HG03342 (cell line): ENCODE data around the gene NCOA3.

Source experiments
- ATAC-seq: cut with Tn5 transposase; IDR thresholded peaks from one replicate; pipeline ENCODE4 v1.9.1; 2021; ENCODE audit warnings: mild to moderate bottlenecking, moderate library complexity; ENCODE audit not compliant: unreplicated experiment

NCOA3 gene

DNA sequence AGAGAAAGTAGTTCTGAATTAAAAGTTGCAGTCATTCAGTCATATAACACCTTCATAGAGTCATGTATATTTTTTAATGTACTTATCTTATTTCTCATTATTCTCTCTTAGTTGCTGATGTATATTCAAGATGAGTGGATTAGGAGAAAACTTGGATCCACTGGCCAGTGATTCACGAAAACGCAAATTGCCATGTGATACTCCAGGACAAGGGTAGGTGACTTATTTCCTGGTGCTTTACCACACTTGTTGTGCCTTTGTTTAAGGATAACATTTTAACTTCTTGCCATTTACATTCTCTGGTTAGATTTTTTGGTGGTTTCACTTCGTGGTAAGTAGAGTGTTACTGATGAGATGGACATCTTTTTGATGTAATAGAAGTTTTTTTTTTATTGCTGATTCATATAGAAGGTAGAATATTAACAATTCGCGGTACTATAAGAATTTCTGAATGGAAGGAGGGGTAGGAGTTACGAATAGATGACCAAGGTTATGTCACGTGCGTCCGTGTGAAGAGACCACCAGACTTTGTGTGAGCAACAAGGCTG lies 120.5 kb downstream of the NCOA3 start:
- no peak for ATAC-seq

DNA sequence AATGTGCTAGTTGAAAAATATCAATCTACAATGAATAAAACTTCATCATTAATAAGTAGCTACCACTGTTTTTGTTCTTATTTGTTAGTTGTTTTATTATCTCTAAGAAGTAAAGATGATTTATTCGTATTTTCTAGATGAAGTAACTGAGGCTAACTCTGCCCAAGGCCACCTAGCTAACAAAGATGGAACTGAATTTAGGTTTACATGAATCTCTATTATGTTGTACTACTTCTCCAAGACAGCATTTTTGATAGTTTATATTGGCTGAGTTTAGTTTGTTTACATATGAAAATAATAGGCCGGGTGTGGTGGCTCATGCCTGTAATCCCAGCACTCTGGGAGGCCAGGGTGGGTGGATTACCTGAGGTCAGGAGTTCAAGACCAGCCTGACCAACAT lies 121.5 kb downstream of the NCOA3 start:
- ATAC-seq: no peak

DNA sequence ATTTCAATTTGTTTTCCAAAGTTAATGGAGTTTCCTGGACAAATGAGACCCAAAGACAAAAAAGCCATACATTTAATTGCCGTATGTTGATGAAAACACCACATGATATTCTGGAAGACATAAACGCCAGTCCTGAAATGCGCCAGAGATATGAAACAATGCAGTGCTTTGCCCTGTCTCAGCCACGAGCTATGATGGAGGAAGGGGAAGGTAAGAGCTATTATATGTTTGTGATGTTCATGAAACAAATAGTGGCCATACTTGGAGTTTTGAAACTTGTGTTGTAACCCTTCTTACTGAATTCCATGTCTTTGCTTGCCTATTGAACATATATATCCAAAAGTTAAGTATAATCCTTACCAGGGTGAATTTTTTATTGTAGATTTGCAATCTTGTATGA lies 125.9 kb downstream of the NCOA3 start:
- no peak for ATAC-seq

DNA sequence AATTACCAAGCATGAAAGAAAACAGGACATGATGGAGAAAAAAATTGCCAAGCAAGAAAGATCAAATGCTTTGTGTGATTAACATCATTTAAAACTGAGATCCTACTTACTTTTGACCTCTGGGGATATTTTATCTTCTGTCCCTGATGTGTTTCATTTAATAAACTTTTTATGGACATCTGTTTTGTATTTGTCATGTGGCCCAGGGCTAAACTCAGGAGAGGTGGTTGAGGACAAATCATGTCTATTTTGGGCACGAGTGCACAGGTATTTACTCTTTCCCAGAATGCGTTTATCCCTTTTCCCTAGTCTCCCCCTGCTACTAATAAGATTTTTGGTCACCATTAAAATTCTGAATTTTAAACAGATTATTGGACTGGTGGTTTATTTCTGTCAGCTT lies 128.2 kb downstream of the NCOA3 start:
- ATAC-seq: no peak

DNA sequence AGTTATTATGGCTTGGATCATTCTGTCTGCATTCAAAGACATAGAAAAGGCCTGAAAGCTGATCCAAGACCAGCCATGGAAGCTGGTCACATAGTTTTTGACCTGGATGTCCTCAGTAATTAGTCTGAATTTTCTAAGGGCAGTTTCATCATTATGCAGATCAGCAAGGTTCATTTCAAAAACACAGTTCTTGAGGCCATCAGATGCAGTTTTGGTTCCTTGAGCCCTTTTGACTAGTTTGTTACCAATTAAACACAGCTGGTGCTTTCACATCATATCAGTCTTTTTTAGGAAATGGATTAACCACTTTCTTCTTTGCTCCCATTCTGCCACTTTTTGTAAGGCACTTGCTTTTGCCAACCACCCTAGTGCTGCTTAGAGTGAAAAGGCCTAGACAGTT lies 129.4 kb downstream of the NCOA3 start:
- ATAC-seq: no peak

DNA sequence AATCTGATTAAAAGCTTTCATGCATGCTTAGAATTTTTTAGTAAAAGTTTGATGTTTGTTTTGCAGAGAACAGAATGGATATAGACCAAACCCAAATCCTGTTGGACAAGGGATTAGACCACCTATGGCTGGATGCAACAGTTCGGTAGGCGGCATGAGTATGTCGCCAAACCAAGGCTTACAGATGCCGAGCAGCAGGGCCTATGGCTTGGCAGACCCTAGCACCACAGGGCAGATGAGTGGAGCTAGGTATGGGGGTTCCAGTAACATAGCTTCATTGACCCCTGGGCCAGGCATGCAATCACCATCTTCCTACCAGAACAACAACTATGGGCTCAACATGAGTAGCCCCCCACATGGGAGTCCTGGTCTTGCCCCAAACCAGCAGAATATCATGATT lies 133.6 kb downstream of the NCOA3 start:
- ATAC-seq: no peak

DNA sequence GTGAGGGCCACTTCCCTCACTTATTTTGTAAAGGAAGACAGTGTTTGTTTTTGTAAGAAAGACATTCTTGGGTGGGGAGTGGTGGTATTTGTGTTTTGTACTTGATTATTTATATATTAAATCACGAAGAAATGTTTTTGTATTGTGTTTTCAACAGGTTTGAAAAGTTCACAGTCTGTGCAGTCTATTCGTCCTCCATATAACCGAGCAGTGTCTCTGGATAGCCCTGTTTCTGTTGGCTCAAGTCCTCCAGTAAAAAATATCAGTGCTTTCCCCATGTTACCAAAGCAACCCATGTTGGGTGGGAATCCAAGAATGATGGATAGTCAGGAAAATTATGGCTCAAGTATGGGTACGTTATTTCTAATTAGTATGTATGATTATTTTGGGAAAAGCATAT lies 137.2 kb downstream of the NCOA3 start:
- no peak for ATAC-seq

DNA sequence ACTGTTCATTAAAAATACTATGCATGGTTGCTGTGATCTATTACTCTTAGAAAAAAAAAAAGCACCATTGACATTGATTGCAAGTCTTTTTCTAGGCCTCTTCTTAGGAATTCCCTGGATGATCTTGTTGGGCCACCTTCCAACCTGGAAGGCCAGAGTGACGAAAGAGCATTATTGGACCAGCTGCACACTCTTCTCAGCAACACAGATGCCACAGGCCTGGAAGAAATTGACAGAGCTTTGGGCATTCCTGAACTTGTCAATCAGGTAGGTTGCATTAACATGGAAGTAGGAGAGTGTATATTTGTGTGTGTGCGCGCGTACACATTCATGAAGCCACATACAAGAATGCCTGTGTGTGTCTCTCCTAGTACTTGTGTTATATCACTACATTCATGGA lies 140.4 kb downstream of the NCOA3 start:
- ATAC-seq: no peak

DNA sequence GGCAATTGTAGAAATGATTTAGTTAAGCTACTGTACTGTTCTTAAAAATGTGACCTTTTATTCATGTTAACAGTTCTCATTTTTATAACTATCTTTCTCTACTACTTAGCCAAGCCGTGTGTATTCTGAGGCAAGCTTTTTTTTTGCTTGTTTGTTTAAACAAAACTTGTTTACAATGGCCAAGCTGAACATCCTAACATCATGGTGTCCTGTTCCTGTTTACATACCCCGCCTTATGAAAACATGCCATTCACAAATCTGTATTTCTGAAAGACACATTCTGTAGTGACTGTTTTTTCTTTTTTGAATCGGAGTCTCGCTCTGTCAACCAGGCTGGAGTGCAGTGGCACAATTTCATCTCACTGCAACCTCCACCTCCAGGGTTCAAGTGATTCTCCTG lies 140.9 kb downstream of the NCOA3 start:
- ATAC-seq: no peak

DNA sequence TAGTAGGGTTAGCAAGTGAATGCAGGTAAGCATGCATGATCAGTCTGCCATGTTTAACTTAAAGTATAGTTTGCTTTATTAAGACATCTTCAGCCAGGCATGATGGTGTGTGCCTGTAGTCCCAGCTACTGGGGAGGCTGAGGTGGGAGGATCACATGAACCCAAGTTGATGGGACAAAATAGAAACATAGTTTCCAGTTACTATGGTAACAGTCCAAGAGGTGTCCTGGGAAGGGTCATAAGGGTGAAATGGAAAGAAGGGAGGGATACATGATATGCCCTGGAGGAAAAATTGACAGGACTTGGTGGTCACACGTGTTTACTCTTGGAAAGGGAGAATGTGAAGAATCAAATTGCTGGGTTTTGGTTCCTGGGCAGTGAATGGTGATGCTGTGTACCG lies 143.9 kb downstream of the NCOA3 start:
- ATAC-seq: no peak

DNA sequence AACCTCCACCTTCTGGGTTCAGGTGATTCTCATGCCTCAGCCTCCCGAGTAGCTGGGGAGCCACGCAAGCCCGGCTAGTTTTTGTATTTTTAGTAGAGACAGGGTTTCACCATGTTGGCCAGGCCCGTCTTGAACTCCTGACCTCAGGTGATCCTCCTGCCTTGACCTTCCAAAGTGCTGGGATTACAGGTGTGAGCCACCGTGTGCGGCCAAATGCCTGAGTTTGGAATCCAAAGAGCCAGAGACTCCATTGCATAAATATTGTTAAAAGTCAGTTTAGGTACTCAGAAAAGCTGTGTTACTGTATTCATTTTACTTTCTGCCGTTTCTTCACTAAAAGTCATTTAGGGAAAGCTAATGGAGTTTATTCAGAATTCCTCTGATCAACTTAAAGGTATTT lies 146.3 kb downstream of the NCOA3 start:
- no peak for ATAC-seq

DNA sequence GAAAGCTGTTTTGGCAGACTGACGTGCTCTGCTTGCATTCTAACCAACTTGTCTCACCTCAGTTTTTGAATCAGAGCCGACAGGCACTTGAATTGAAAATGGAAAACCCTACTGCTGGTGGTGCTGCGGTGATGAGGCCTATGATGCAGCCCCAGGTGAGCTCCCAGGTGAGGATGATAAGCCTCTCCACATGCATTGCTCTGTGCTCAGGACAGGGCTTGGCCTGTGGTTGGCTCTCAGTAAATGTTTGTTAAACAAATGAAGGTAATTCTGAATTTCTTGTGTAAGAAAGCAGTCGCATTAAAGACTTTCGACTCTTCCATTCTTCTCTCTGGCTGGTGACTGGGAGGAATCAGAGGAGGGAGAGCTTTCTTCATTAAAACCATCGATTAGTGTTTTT lies 147.3 kb downstream of the NCOA3 start:
- ATAC-seq: no peak

DNA sequence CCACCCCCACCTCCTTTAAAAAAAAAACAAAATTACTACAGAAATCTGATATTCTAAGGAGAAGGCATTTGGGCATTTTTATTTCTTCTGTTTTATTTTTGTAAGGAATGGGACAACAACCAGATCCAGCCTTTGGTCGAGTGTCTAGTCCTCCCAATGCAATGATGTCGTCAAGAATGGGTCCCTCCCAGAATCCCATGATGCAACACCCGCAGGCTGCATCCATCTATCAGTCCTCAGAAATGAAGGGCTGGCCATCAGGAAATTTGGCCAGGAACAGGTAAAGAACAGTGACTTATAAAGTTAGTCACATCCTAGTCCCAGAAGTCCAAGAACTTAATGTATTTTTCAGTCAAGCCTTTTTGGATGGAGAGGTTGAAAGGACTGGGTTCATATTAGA lies 150.6 kb downstream of the NCOA3 start:
- ATAC-seq: no peak

DNA sequence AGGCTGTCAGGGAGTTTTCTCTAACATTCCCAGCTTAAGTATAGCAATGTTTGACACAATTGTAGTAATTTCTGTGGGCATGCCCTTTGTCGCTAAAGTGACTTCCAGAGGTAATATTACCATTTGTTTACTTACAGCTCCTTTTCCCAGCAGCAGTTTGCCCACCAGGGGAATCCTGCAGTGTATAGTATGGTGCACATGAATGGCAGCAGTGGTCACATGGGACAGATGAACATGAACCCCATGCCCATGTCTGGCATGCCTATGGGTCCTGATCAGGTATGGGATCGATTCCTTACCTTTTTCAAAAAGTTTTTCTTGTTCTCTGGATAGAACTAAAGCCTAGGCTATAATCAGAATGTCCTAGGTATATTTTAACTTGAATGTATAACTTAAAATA lies 151.1 kb downstream of the NCOA3 start:
- no peak for ATAC-seq

DNA sequence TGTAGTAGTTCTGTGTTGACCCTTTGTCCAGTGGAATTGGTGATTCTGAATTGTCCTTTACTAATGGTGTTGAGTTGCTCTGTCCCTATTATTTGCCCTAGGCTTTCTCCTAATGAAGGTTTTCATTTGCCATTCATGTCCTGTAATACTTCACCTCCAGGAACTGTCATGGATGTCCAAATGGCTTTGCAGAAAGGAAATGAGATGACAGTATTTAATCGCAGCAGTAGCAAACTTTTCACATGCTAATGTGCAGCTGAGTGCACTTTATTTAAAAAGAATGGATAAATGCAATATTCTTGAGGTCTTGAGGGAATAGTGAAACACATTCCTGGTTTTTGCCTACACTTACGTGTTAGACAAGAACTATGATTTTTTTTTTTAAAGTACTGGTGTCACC lies 152.2 kb downstream of the NCOA3 start:
- no peak for ATAC-seq

DNA sequence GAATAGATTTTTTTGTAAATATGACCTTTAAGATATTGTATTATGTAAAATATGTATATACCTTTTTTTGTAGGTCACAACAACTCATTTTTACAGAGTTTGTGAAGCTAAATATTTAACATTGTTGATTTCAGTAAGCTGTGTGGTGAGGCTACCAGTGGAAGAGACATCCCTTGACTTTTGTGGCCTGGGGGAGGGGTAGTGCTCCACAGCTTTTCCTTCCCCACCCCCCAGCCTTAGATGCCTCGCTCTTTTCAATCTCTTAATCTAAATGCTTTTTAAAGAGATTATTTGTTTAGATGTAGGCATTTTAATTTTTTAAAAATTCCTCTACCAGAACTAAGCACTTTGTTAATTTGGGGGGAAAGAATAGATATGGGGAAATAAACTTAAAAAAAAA lies 152.7 kb downstream of the NCOA3 start:
- ATAC-seq: no peak

DNA sequence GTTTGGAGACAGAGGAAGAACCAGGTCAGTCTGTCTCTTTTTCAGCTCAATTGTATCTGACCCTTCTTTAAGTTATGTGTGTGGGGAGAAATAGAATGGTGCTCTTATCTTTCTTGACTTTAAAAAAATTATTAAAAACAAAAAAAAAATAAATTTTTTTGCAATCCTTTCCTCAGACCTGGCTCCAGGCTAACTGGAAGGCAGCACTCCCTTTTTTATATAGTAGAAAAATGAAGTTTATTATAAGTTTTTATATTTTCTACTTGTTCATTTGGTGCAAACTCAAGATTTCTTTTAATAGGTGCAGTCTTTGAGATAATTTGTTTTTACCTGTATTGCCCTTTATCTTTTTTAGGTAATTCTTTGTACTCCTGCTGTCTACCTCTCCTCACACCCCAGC lies 153.9 kb downstream of the NCOA3 start:
- ATAC-seq: no peak

DNA sequence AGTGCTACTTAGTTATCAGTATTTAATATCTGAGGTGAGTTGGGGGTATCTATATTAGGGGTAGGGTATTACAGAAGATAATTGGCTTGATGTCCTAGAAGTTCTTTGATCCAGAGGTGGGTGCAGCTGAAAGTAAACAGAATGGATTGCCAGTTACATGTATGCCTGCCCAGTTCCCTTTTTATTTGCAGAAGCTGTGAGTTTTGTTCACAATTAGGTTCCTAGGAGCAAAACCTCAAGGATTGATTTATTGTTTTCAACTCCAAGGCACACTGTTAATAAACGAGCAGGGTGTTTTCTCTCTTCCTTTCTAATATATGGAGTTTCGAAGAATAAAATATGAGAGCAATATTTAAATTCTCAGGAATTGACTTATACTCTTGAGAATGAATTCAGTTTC lies 154.6 kb downstream of the NCOA3 start:
- no peak for ATAC-seq

DNA sequence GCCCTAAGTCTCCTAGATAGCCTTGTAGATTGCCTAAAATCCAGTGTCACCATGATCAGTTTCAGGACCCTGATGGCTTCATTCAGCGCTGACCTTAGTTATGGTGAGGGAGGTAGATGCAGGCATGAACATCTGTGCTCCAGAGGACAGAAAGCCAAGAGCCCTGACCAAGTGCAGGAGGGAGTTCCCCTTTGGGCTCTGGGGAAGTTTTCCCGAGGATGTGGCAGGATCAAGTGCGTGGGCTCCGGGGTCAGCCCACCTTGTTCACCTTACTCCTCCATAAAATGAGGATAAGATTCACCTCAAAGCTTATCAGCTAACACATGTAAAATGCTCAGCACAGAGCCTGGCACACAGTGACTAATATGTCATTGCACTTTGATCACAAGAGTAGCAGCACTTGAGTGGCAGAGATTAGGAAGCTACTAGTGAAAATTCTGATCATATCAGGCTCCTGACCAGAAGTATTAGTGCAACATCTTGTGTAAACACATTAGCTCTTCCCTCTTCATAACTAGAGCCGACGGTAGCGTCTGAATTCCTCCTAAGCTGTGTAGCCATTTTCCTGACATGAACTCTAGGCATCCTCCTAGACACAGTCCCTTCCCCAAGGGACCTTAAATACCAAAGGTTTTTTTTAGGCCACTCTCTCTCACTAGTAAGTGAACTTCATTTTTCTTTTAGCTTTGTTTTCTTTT lies 158.4 kb downstream of the NCOA3 start:
- no peak for ATAC-seq

DNA sequence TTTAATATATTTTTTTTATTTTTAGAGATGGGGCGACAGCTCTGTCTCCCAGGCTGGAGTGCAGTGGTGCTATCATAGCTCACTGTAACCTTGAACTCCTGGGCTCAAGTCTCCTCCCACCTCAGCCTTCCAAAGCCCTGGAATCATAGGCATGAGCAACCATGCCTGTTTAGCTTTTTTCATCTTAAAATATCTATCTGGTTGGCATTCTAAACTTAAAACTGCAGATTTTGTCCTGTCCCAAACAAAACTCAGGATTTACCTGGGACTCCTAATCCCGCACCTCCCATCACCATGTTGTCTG lies 158.9 kb downstream of the NCOA3 start:
- no peak for ATAC-seq

DNA sequence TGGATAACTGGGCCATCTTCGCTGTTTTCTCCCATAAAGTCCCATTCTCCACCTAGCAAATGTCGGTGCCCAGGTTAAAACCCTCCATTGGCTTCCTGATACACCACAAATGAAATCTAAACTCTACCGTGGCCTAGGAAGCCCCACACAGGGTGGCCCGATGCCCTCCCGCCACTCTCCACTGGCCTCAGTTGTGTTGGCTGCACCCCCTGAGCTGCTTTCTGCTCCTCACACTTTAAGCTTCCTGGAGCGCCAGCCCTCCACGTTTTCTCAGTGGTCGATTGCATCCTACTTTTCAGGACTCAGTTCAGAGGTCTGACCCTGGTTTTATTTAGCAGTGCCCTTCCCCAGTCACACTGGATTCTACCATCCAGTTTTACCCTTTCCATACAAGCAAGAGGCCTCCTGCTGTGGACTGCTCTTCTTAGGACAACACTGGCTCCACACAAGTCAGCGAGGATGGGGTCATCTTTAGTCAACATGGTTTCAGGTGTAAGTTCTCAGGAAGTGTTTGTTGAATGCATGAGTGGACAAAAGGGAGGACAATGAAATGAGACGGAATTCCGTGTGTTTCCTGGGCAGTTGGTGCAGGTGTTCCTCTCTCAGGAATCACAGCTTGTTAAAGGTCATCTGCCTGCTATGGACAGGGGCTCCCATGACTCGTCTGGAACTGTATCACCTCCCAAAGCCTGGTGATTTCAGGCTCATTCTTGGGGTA lies 159.5 kb downstream of the NCOA3 start:
- ATAC-seq: no peak

DNA sequence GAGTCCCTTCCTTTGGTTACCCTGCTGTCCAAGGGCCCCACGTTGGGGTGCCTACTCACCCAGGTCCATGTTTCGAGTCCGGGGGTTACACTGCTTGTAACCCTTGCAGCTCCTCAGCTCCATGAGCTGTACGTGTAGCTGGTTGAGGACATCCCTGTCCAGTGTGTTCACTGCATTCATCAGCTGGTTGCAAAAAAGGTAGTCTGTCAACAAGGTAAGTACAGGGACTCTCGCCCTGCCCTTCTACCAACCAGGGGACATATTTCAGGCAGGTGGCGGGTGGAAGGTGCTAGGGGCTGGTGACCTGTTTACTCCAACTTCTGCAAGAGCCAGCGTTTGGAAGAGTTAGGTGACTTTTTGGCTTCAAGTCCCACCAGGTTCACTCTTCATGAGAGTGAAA lies 160.0 kb downstream of the NCOA3 start:
- ATAC-seq: no peak
